GM21576 (cell line): ENCODE data around the gene MBTPS2.
"Not testable (repeated sequence)": the region's sequence is repeated elsewhere in the genome, so short reads cannot be mapped to it uniquely, and the experiment has no call there.

ENCODE experiments used
- ATAC-seq: cut with Tn5 transposase; IDR thresholded peaks from one replicate; pipeline ENCODE4 v1.9.1; 2021; ENCODE audit warnings: mild to moderate bottlenecking, moderate library complexity; ENCODE audit not compliant: unreplicated experiment

Gene MBTPS2

GRCh38 chrX:21855937-21856415 is 16.6 kb downstream of the MBTPS2 start, which contains the start of gene YY2:
Gene YY2 (plus strand): TSS chrX:21855987. CDS start chrX:21856485, 498 bp downstream.
- ATAC-seq: no peak

- no peak for ATAC-seq
Measured at GRCh38 chrX:21856504-21856903, 17.1 kb downstream of the MBTPS2 start.

GRCh38 chrX:21863241-21863640 is 23.8 kb downstream of the MBTPS2 start:
- no peak for ATAC-seq

- ATAC-seq: no peak
Measured at GRCh38 chrX:21865436-21865835, 26.0 kb downstream of the MBTPS2 start.

DNA sequence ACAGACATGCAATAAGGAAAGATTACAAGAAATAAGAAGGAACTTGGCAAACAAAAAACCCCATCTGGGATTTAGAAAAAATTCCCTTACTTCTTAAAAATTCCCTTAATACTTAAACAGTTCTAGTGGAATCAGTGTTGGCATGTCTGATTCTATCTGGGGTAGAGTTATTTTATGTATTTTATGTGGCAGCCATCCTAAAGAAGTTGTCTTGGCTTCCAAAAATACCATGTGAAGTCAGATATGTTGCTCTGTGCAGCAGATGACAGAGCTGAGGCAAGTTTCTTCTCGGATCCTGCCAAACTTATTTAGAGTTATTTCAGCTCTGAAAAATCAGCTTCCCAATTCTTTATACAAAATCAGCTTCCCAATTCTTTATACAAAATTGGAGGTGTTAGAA is 31.1 kb downstream of the MBTPS2 start:
- no peak for ATAC-seq

- ATAC-seq: no peak
Measured at GRCh38 chrX:21873063-21873775, 33.8 kb downstream of the MBTPS2 start.

GRCh38 chrX:21874182-21874581 is 34.8 kb downstream of the MBTPS2 start:
- ATAC-seq: not testable (repeated sequence)

DNA sequence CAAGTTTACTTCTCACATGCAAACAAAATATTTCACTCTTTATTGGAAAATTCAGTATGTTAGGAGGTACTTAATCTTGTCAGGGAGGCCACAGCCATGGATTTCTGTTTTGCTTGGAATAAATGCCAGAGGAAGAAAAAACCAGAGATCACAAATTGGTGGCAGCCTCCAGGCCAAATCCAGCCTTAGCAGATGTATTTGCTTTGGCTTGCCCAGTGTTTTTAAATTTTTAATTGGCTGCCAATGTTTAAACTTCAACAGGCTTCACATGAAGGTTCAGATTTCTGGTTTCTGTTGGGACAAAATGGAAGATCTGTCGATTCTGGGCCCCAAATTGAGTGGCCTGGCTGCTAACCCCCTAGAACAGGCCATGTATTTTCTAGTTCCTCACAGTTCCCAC is 35.6 kb downstream of the MBTPS2 start:
- ATAC-seq: no peak

DNA sequence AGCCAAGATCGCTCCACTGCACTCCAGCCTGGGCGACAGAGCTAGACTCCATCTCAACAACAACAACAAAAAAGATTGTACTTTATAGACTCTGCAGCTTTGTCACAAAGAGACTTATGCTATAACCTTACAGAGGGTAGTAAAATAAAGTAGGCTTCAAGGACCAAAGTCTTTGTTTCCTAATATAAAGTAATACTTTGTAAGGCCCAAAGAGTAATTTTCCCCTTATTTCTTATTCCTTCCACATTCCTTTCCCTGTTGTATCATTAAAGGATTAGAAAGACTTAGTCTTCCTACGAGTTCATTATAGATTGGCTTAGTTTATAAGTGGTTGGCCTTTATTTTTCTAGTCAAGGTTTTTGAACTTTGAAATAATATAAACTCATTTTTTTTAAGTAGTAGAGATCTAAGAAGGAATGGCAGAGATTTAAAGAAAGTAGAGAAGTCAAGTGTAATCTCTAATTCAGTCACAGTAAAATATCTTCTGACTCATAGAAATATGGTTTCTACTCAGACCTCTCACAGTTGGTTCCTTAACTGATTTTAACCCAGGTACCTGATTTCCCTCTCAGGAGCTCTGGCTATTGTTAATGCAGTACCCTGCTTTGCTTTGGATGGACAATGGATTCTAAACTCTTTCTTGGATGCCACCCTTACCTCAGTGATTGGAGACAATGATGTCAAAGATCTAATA is 42.6 kb downstream of the MBTPS2 start:
- ATAC-seq: no peak

DNA sequence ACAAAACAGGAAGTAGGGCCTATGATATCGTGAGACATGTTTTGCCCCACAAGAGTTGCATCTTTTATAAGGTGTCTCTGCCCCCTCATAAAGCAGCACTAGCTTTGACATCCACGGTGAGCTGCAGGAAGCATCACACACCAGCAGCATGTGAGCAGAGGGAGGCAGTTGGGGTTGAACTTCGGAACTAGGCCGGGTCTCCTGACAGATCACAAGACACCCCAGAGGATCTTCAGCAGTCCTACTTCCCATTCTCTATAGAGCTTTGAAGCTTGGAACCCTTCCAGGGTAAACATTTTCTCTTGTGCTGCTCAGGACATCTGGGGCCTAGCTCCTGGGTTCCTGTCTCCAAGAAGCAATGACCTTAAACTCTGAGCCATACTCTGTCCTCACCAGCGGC is 43.8 kb downstream of the MBTPS2 start:
- no peak for ATAC-seq

DNA sequence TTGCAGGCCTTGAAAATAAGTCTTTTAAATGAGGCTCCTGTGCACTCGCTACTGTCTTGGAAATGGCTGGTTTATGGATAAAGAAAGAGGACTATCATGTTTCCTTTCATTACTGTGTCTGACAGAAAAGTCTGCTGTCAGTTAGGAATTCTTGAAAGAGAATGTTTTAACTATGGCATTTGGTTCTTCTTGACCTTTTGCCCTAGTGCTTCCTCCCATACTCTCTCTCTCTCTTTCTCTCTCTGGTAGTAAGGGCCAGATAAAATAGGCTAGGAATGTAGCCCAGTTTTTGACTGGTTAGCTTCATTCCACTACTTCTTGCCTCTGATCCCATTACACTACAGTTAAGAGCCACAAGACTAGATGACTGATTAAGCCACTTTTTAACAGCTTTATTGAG is 46.2 kb downstream of the MBTPS2 start:
- ATAC-seq: no peak

DNA sequence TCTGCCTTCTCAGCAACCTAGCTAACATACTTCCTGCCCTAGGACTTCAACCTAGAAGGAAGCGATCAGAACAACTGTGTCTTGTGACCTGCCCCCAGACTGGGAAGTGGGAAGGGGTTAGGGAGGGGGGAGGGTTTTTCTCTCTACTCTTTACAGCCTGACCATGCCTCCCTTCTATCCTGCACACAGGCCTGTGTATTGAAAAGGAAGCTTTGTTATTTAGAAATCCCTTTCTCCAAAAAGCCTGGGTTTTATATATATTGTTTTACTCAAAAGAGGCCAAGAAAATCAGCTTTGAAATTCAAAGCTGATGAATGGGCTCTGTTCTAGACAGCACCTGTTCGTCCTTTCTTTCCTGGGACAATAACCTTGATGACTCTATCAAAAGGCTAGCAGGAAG is 65.9 kb downstream of the MBTPS2 start:
- no peak for ATAC-seq

GRCh38 chrX:21905953-21906352 is 66.5 kb downstream of the MBTPS2 start:
- no peak for ATAC-seq

DNA sequence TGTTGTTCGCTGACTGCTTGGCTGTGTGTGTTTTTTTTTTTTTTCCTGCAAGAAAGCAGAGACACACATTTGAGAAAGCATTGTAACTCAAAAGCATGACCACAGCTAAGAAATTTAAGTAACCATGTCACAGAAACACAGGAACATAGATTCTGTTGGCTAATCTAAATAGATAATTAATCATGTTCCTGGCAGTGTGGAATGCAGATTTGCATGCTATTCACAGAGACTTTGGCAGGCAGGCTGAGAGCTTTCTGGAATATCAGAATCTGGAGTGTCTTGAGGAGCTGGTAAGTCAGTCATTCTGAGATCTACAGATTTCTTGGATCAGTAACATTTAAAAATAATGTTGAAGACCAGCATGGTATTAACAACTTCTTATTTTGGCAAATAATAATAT is 67.8 kb downstream of the MBTPS2 start:
- no peak for ATAC-seq

GRCh38 chrX:21911481-21911880 is 72.1 kb downstream of the MBTPS2 start:
- no peak for ATAC-seq

DNA sequence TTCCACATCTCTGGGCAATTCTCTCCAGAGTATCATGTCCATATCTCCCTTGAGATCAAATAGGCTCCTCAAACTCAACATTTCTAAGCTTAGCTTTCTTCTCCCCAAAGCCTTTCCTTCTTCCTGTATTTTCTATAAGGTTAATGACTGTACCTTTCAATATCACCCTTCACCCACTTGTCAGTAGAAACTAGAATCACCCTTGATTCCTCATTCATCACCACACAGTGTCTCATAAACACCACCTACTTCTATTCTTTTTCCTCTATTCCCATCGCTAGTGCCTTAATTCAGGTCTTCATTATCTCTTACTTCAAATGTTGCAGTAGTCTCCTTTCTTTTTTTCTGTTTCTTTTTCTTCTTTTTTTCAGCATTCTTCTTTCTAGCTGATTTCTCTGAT is 72.8 kb downstream of the MBTPS2 start:
- ATAC-seq: no peak

GRCh38 chrX:21912989-21913388 is 73.6 kb downstream of the MBTPS2 start:
- ATAC-seq: no peak

GRCh38 chrX:21926116-21926515 is 86.7 kb downstream of the MBTPS2 start:
- ATAC-seq: no peak

GRCh38 chrX:21926527-21927278 is 87.3 kb downstream of the MBTPS2 start:
- peak; percentile 90 for ATAC-seq

DNA sequence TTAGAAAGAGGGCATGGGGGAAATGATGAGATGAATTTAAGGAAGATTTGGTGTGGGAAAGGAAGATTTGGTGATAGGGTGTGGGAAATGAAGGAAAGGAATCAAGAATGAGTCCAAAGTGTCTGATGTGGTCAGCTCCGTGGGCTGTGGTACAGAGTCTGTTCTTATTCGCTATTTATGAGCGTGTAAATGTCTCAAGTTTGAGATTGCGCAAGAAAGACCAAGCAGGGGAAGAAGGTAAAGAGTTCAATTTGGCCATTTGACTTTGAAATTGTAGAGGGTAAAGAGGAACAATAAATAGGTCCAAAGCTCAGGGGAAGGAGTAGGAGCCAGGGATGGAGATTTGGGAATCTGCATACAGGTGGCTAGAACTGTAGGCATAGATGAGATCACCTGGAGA is 89.8 kb downstream of the MBTPS2 start:
- ATAC-seq: no peak

- no peak for ATAC-seq
Measured at GRCh38 chrX:21930986-21931385, 91.6 kb downstream of the MBTPS2 start.
